Measurements from ENCODE around the gene COMMD1. TPM values are rescaled to one million over a fixed set of nuclear protein-coding genes. Genes with fewer than 3 reads are reported as not detected.

Gene COMMD1
- polyA plus RNA-seq, 1 donor (not counting 4 experiments of a cell fraction or from before 2014, with no cell fraction given): 44.8 TPM

DNA sequence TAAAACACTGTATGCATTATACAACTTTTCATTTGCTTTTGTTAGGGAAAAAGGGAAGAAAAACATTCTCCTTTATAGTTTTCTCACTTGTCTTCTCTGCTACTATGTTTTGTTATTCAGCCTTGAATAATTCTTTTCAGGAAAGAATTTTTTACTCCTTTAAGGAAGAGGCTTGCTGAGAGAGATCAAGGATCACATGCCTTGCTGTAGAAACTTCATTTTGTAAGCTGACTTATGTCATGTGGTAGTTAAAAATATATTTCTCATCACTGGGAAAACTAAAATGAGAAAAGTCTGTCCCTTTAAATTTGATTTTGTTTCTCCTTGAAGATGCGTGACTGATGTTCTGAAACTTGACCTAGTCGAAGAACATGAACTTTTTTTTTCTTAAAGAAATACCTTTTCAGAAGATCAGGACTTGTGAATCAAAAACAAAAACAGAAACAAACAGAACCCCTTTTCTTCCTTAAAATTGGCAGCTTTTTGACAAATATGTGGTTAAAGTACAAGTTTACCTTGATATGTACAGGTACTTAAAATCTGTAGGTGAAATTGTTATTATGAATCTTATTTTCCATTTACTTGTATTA, 145.1 kb downstream of the COMMD1 start:
- no peaks in the 10 kb centered on the region for H3K36me3 ChIP-seq (ENCODE audit: control insufficient read depth in 2 of 2, extremely low read depth in 1 of 2, insufficient read depth in 2 of 2, low read length in 2 of 2)
- no peak overlapping the region for H3K9ac ChIP-seq (ENCODE audit: control insufficient read depth, extremely low read depth, insufficient read depth, low read length)
- no peak overlapping the region for H3K4me3 ChIP-seq (ENCODE audit: control insufficient read depth in 2 of 3, extremely low read depth in 1 of 3, insufficient read depth in 2 of 3, low read depth in 1 of 3, low read length in 3 of 3)
- dilution Hi-C loops (cut with MboI; ENCODE audit: extremely low pct_ligation_motif_present, low sequenced_read_pairs): no loop called here
- no peak overlapping the region for H3K4me2 ChIP-seq (ENCODE audit: control insufficient read depth, extremely low read depth, insufficient read depth, low read depth, low read length)
- H3K27ac ChIP-seq (ENCODE audit: control insufficient read depth, insufficient read depth, low read length): no peak overlapping the region
- no peak overlapping the region for H2AFZ ChIP-seq (ENCODE audit: control insufficient read depth, low read length)
- no peaks in the 10 kb centered on the region for H3K27me3 ChIP-seq (ENCODE audit: control insufficient read depth, extremely low read depth, insufficient read depth, low read length)
- no peaks in the 10 kb centered on the region for H3K9me1 ChIP-seq (ENCODE audit: control insufficient read depth, extremely low read depth, insufficient read depth, low read length)
- H3K9me3 ChIP-seq (ENCODE audit: control insufficient read depth, low read depth, low read length): no peaks in the 10 kb centered on the region
- H3K4me1 ChIP-seq (ENCODE audit: control insufficient read depth, extremely low read depth, insufficient read depth, low read length): no peaks in the 10 kb centered on the region
- TF ChIP-seq EZH2 (IDR thresholded peaks at IDR 0.05; ENCODE audit: low read length) (no peak), CTCF (optimal IDR thresholded peaks at IDR 0.05 in 1 of 3, IDR thresholded peaks at IDR 0.05 in 1 of 3, conservative IDR thresholded peaks at IDR 0.05 in 1 of 3; ENCODE audit: extremely low read depth in 1 of 3, insufficient read depth in 2 of 3, low read length in 3 of 3) (no peak)
- H3K79me2 ChIP-seq (ENCODE audit: control insufficient read depth, insufficient read depth, low read length): no peaks in the 10 kb centered on the region
- DNase-seq (ENCODE audit: low read depth, low spot score): no peak
- no peak for FAIRE-seq
- H4K20me1 ChIP-seq (ENCODE audit: control insufficient read depth, extremely low read depth, insufficient read depth, low read length): no peaks in the 10 kb centered on the region

DNA sequence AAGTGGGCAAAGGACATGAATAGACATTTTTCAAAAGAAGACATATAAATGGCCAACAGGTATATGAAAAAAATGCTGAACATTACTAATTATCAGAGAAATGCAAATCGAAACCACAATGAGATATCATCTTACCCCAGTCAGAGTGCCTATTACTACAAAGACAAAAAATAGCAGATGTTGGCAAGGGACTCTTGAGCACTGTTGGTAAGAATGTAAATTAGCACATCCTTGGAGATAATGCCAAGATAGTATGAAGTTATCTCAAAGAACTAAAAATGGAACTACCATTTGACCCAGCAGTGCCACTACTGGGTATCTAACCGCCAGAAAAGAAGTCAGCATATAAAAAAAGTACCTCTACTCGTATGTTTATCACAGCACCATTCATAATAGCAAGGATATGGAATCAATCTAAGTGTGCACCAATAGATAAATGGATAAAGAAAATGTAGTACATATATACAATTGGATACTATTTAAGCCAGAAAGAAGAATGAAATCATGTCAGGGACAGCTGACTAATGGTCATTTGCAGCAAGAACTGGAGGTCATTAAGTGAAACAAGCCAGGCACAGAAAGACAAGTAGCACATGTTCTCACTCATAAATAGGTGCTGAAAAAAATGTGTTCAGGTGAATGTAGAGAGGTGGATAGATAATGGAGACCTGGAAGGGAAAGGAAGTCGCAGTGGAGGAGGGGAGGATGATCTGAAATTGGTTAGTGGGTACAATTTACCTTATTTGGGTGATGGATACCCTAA, 148.7 kb downstream of the COMMD1 start:
- Histone ChIP-seq H3K9me3 (ENCODE audit: control insufficient read depth, low read depth, low read length) (no peaks in the 10 kb centered on the region), H3K79me2 (ENCODE audit: control insufficient read depth, insufficient read depth, low read length) (no peaks in the 10 kb centered on the region), H3K9me1 (ENCODE audit: control insufficient read depth, extremely low read depth, insufficient read depth, low read length) (no peaks in the 10 kb centered on the region), H3K4me1 (ENCODE audit: control insufficient read depth, extremely low read depth, insufficient read depth, low read length) (peaks cover 4% of the 10 kb centered on the region), H3K4me3 (ENCODE audit: control insufficient read depth in 2 of 3, extremely low read depth in 1 of 3, insufficient read depth in 2 of 3, low read depth in 1 of 3, low read length in 3 of 3) (no peak overlapping the region), H2AFZ (ENCODE audit: control insufficient read depth, low read length) (no peak overlapping the region), H3K27ac (ENCODE audit: control insufficient read depth, insufficient read depth, low read length) (no peak overlapping the region), H4K20me1 (ENCODE audit: control insufficient read depth, extremely low read depth, insufficient read depth, low read length) (no peaks in the 10 kb centered on the region), H3K4me2 (ENCODE audit: control insufficient read depth, extremely low read depth, insufficient read depth, low read depth, low read length) (no peak overlapping the region), H3K9ac (ENCODE audit: control insufficient read depth, extremely low read depth, insufficient read depth, low read length) (no peak overlapping the region), H3K27me3 (ENCODE audit: control insufficient read depth, extremely low read depth, insufficient read depth, low read length) (no peaks in the 10 kb centered on the region), H3K36me3 (ENCODE audit: control insufficient read depth in 2 of 2, extremely low read depth in 1 of 2, insufficient read depth in 2 of 2, low read length in 2 of 2) (no peaks in the 10 kb centered on the region)
- dilution Hi-C loops (cut with MboI; ENCODE audit: extremely low pct_ligation_motif_present, low sequenced_read_pairs): no loop called here
- TF ChIP-seq EZH2 (IDR thresholded peaks at IDR 0.05; ENCODE audit: low read length) (no peak), CTCF (optimal IDR thresholded peaks at IDR 0.05 in 1 of 3, IDR thresholded peaks at IDR 0.05 in 1 of 3, conservative IDR thresholded peaks at IDR 0.05 in 1 of 3; ENCODE audit: extremely low read depth in 1 of 3, insufficient read depth in 2 of 3, low read length in 3 of 3) (no peak)
- no peak for DNase-seq (ENCODE audit: low read depth, low spot score)
- FAIRE-seq: no peak
